GM12872 (cell line): ENCODE results near the gene OVAAL.

Experiments used
- TF ChIP-seq, protein P1 (sequence below): IDR thresholded peaks from 3 replicates; pipeline ENCODE4 v1.5.1; 2011; ENCODE audit warnings: low read depth, mild to moderate bottlenecking, low read length, moderate library complexity; ENCODE audit not compliant: insufficient read depth

OVAAL gene

DNA sequence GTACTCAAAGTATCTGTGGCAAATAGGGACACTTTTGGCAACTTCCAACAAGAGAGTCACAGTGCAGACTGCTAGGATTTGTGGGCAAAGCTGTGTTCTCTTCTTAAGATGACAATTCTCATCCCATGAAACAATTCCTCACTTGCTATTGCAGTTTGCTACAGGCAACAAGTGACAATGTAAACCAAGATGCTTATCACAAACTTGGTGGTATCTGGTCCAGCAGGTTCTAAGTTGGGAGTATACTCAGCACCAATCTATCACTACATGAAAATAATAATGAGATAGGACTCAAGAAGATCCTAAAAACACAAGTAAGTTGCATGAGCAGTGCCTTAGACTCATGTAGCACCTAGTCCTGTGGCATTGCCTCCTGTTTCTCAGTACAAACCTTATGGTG, 3.4 kb upstream of the OVAAL start:
- TF ChIP-seq, protein P1, sequence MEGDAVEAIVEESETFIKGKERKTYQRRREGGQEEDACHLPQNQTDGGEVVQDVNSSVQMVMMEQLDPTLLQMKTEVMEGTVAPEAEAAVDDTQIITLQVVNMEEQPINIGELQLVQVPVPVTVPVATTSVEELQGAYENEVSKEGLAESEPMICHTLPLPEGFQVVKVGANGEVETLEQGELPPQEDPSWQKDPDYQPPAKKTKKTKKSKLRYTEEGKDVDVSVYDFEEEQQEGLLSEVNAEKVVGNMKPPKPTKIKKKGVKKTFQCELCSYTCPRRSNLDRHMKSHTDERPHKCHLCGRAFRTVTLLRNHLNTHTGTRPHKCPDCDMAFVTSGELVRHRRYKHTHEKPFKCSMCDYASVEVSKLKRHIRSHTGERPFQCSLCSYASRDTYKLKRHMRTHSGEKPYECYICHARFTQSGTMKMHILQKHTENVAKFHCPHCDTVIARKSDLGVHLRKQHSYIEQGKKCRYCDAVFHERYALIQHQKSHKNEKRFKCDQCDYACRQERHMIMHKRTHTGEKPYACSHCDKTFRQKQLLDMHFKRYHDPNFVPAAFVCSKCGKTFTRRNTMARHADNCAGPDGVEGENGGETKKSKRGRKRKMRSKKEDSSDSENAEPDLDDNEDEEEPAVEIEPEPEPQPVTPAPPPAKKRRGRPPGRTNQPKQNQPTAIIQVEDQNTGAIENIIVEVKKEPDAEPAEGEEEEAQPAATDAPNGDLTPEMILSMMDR: no peak

- TF ChIP-seq, protein P1: no peak
Measured at GRCh38 chr1:180560200-180560867, 1.6 kb downstream of the OVAAL start.

DNA sequence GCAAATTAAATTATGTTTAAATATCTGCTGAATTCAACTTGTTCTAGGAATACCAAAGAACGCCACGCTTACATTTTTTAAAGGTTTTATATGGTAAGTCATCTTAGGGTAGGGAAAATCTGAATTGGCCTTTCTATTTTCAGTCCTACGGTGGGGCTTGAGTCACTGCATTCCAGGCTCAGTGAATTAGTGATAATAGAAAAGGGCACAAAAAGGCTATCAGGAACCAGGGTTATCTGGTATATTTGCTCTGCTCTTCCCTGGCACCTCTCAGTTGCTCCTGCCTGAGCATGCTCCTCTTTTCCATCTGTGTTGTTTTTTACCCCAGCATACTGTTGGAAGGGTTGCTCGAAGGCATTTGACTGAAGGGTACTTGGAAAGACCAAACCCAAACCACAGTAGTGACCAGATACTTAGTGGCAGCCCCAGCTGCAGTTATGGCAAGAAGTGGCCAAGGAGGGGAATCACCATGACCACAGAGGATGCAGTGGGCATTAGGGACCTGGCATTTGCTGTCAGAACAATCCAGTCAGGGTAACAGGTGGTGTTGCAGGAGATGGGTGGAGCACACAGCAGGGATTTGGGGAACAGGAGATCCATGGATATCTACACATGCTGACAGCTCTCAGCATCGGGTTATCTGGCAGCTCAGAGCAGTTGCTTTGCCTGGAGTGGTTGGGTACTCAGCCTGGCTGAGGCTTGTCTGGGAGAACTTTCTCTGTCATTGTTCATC, 2.3 kb downstream of the OVAAL start:
- TF ChIP-seq, protein P1: no peak

- TF ChIP-seq, protein P1: no peak
Measured at GRCh38 chr1:180562640-180563025, 3.9 kb downstream of the OVAAL start.

DNA sequence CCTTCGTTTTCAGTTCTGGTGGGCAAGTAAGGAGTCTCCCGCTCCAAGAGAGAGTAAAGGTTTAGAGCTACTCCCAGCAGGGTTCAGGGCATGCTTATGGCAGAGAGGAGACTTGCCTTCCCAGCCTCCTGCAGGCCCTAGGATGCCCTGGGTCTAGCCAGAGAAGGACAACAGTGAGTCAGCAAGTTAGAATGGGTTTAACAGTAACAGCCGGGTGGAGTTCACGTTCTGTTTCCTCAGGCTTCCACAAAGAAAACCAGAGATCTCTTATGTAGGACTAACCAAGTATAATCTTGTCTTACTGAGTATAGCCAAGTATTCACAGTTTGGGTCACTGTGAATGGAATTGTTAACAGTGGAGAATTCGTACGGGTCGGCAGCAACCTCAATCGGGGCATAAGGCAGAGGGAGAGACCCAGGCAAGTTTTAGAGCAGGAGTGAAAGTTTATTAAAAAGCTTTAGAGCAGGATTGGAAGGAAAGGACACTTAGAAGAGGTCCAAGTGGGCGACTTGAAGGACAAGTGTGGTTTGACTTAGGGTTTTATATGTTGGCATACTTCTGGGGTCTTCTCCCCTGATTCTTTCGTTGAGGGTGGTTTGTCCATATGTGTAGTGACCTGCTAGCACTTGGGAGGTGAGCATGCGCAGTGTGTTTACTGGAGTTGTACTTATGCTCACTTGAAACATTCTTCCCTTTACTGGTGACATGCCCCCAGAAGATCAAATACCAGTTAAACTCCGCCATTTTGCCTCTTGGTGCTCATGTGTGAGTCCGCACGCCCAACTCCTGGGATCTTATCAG, 4.5 kb downstream of the OVAAL start:
- TF ChIP-seq, protein P1: no peak

GRCh38 chr1:180565121-180565871, 6.5 kb downstream of the OVAAL start:
- TF ChIP-seq, protein P1: no peak
